BLaER1 (cell line): ENCODE results near the gene ZNF608.

Experiments
- H3K27ac ChIP-seq: shearing (Covaris generic); formaldehyde crosslinking; 2 replicates; pipeline ENCODE4 v1.8.1; 2022
- H3K27me3 ChIP-seq: shearing (Covaris generic); formaldehyde crosslinking; 2 replicates; pipeline ENCODE4 v1.8.1; 2022
- H3K36me3 ChIP-seq: shearing (Covaris generic); formaldehyde crosslinking; 2 replicates; pipeline ENCODE4 v1.8.1; 2022
- H3K4me1 ChIP-seq: shearing (Covaris generic); formaldehyde crosslinking; 2 replicates; pipeline ENCODE4 v1.8.1; 2022
- H3K4me2 ChIP-seq: shearing (Covaris generic); formaldehyde crosslinking; 2 replicates; pipeline ENCODE4 v1.8.1; 2022
- H3K4me3 ChIP-seq: shearing (Covaris generic); formaldehyde crosslinking; 2 replicates; pipeline ENCODE4 v1.8.1; 2022
- H3K9ac ChIP-seq: shearing (Covaris generic); formaldehyde crosslinking; 2 replicates; pipeline ENCODE4 v1.8.1; 2022
- H3K9me3 ChIP-seq: shearing (Covaris generic); formaldehyde crosslinking; 2 replicates; pipeline ENCODE4 v1.8.1; 2022
- H4K20me1 ChIP-seq: shearing (Covaris generic); formaldehyde crosslinking; 2 replicates; pipeline ENCODE4 v1.8.1; 2022
- Cebpa-rat ChIP-seq: shearing (Covaris generic); IDR thresholded peaks from 2 replicates; pipeline ENCODE4 v1.8.1; 2022

ZNF608 gene

DNA sequence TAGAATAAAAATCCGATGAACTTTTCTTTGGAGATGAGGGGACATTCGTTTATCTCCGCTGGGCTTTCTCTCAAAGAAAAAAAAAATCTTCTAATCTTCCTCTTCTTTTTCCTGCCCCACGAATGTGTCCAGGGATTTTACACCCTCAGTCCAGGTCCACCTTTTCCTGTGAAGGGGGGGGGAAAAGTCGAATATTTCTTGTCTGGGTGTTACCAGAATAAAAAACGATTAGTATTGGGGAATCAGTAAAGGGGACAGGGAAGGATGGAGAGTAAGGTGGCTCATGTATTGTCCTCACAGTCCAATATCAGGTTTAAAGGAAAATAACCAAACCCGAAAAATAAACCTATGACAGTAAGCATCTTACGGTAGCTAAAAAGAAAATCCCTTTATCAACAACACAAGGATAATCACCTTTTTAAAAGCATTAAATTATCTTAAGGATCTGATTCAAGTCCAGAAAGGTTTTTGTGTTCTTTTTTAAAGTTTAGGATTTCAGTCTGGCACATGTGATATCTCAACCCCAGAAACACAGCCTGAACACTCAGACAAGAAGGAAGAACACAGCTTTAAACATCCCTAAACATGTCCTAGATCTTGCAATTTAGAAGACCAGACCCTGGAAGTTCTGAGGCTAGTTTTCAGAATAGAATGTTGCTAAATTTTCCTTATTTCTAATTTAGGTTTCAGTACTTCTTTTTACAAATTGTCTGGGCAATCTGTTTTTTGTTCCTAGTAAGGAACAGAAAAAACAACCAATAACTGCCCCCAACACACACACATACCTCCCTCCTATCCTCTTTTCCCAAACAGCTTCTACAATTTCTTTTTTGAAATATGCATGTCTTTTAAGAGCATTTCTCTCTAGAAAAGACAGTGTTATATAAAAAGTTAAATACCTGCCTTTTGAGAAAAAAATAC, 1.2 kb downstream of the ZNF608 start:
- Histone ChIP-seq H3K4me2 (peak overlapping the region; percentile 90), H3K27ac (peak overlapping the region; percentile 95)

DNA sequence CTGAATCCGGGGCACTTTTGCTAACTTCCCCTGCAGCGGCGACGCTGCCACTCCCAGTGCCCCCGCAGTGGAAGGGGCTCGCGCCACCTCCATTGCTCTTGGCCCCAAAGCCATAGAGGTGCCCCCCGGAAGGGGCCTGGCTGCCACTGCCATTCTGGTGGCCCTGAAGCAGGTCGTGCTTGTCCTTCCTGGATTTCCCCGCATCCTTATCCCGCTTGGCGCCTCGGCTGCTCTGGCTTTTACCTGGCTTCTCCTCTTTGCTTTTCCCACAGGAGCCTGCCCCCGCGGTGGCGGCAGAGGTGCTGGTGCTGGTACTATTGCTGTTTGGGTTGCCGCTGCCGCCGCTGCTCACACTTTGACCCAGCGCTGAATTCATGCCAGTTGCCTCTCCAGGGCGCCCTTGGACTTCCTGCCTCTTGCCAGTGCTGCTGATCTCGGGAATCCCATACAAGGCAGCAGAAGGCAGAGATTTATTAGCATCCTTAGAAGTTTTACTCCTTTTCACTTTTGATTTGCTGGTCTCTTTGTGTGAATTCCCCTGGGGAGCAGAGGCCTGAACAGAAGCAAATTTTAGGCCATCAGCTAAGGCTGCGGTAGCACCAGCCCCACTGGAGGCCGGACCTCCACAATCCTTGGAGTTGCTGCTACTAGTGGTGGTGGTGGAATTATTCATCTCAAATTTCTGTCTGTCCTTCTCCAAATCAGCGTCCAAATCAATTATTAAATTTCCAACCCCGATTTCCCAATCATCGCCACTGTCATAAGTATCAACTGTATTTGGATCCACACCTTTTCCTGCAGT, 2.1 kb downstream of the ZNF608 start:
- Histone ChIP-seq H4K20me1 (peaks cover 52% of the 10 kb centered on the region), H3K27ac (peak overlapping the region; percentile 95), H3K36me3 (peaks cover 41% of the 10 kb centered on the region), H3K4me1 (peaks cover 12% of the 10 kb centered on the region), H3K9me3 (no peaks in the 10 kb centered on the region), H3K27me3 (no peaks in the 10 kb centered on the region), H3K4me3 (peak overlapping the region; percentile 91), H3K9ac (peak overlapping the region; percentile 95), H3K4me2 (peak overlapping the region; percentile 90)
- no peak for TF ChIP-seq Cebpa-rat

More for the DNA sequence above, 1.2 kb downstream of the ZNF608 start:
- Histone ChIP-seq H4K20me1 (peaks cover 43% of the 10 kb centered on the region), H3K9ac (peak overlapping the region; percentile 95), H3K9me3 (no peaks in the 10 kb centered on the region), H3K36me3 (peaks cover 32% of the 10 kb centered on the region), H3K4me1 (peaks cover 12% of the 10 kb centered on the region), H3K4me3 (peak overlapping the region; percentile 91), H3K27me3 (no peaks in the 10 kb centered on the region)
- no peak for TF ChIP-seq Cebpa-rat

DNA sequence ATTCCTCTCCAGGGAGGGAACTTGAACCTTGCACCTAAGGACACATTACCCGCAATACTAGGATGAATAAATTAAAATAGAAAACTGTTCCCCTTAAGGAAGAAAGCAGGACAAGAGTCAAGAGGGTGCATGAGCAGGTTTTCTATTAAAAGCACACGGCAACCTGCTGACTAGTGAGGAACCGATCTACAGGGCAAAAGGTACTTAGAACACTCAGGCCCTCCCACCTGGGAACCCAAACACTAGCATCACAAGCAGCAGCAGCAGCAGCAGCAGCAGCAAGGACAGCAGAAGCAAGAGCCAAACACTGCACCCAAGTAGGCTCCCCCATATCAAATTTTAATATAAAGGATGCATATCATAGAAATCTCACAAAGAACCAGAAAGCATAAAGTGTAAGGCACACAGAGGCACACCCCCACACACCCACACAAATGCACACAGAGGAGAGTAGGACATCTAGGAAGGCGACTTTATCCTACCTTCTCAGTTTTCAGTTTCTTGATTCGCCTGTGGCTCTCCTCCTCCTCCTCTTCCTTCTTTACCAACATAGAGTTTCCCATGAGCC, 2.8 kb downstream of the ZNF608 start:
- H4K20me1 ChIP-seq = peaks cover 59% of the 10 kb centered on the region
- peak overlapping the region; percentile 95 for H3K9ac ChIP-seq
- H3K4me2 ChIP-seq = peak overlapping the region; percentile 90
- H3K27me3 ChIP-seq = no peaks in the 10 kb centered on the region
- no peaks in the 10 kb centered on the region for H3K9me3 ChIP-seq
- H3K36me3 ChIP-seq = peaks cover 43% of the 10 kb centered on the region
- peak overlapping the region; percentile 91 for H3K4me3 ChIP-seq
- peak overlapping the region; percentile 95 for H3K27ac ChIP-seq
- no peak for TF ChIP-seq Cebpa-rat
- peaks cover 19% of the 10 kb centered on the region for H3K4me1 ChIP-seq

DNA sequence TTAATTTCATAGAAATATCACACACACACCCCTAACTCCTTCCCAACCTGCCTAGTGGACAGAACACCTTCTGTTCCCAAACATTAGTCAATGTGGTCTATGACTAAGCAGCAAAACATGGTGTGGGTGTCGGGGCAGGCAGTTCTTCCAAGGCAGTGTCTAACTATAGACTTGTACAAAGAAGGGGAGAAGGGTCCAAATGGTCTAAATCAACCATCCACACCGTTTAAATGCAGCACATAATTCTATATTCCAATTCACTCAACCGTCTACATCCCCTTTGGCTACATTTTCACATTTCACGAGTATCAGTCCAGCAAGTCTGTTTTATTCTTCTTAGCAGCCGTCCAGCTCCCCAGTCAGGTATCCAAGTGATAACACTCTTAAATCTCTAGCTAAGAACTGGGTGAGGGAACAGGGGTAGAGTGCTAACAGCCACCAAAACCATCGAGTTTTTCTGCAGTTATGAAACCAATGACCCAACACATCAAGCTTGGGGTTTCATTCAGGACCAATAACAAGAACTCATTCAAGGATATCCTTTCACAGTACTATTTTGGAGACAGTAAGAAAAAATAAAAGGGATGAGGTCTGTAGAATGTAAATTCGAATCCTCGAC, 3.3 kb downstream of the ZNF608 start:
- peak overlapping the region; percentile 90 for H3K4me2 ChIP-seq
- peak overlapping the region; percentile 95 for H3K27ac ChIP-seq
- TF ChIP-seq Cebpa-rat = no peak
- no peaks in the 10 kb centered on the region for H3K9me3 ChIP-seq
- peaks cover 49% of the 10 kb centered on the region for H3K36me3 ChIP-seq
- peaks cover 65% of the 10 kb centered on the region for H4K20me1 ChIP-seq
- no peaks in the 10 kb centered on the region for H3K27me3 ChIP-seq
- peak overlapping the region; percentile 91 for H3K4me3 ChIP-seq
- peak overlapping the region; percentile 95 for H3K9ac ChIP-seq
- H3K4me1 ChIP-seq = peaks cover 25% of the 10 kb centered on the region

GRCh38 chr5:124742521-124742920, 3.9 kb downstream of the ZNF608 start:
- Histone ChIP-seq H3K27me3 (no peaks in the 10 kb centered on the region), H3K4me1 (peaks cover 31% of the 10 kb centered on the region), H3K9ac (peak overlapping the region; percentile 95), H3K36me3 (peaks cover 51% of the 10 kb centered on the region), H3K4me3 (peak overlapping the region; percentile 91), H3K27ac (peak overlapping the region; percentile 95), H3K4me2 (peak overlapping the region; percentile 90), H4K20me1 (peaks cover 71% of the 10 kb centered on the region), H3K9me3 (no peaks in the 10 kb centered on the region)
- no peak for TF ChIP-seq Cebpa-rat

DNA sequence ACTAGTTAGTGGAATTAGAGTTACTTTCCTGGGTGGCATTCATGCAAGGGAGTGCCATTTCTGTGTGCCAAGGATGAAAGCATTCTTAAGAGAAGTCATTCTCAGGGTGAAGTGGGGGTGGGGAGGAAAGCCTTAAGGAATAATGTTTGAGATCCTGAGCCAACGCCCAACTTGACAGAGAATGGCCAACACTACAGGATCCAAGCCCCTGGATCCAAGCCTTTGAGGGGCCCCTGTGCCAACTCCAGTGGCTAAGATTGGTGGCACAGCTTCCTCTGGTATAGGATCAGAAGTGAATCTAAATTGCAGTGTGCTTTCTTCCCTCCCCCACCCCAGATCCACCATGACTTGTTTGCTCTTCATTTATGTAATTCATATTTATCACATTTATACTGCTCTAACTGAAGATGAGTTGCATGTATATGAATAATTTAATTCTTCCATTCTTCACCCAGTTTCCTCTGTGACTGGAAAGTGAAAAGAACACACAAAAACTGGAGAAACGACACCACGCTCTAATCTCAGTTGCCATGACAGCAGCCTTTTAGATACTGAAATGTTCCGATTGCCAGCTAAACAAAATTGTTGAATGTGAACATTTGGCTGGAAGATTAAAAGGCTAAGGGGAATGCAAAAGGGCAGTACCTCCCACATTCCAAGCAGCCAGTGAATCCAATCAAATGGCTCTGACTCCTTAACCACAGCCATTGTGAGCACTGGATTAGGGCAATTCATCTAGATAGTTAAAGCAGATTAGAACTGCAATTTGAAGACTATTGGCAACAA, 4.5 kb downstream of the ZNF608 start:
- H3K4me3 ChIP-seq = peak overlapping the region; percentile 91

GRCh38 chr5:124740991-124741583, 5.4 kb downstream of the ZNF608 start:
- Histone ChIP-seq H3K27me3 (no peaks in the 10 kb centered on the region), H3K9ac (peak overlapping the region; percentile 95), H4K20me1 (peaks cover 85% of the 10 kb centered on the region), H3K4me3 (peak overlapping the region; percentile 91), H3K36me3 (peaks cover 59% of the 10 kb centered on the region), H3K27ac (peak overlapping the region; percentile 95), H3K4me1 (peaks cover 45% of the 10 kb centered on the region), H3K4me2 (peak overlapping the region; percentile 90), H3K9me3 (no peaks in the 10 kb centered on the region)
- no peak for TF ChIP-seq Cebpa-rat

More for the DNA sequence above, 4.5 kb downstream of the ZNF608 start:
- Histone ChIP-seq H3K27ac (peak overlapping the region; percentile 95), H3K4me2 (peak overlapping the region; percentile 90), H4K20me1 (peaks cover 77% of the 10 kb centered on the region), H3K36me3 (peaks cover 51% of the 10 kb centered on the region), H3K9me3 (no peaks in the 10 kb centered on the region), H3K4me1 (peaks cover 37% of the 10 kb centered on the region), H3K9ac (peak overlapping the region; percentile 95), H3K27me3 (no peaks in the 10 kb centered on the region)
- no peak for TF ChIP-seq Cebpa-rat

GRCh38 chr5:124740071-124740470, 6.4 kb downstream of the ZNF608 start:
- peaks cover 95% of the 10 kb centered on the region for H4K20me1 ChIP-seq
- H3K36me3 ChIP-seq = peaks cover 70% of the 10 kb centered on the region
- H3K4me1 ChIP-seq = peaks cover 55% of the 10 kb centered on the region
- no peak for TF ChIP-seq Cebpa-rat
- peak overlapping the region; percentile 95 for H3K9ac ChIP-seq
- peak overlapping the region; percentile 91 for H3K4me3 ChIP-seq
- H3K4me2 ChIP-seq = peak overlapping the region; percentile 90
- H3K9me3 ChIP-seq = no peaks in the 10 kb centered on the region
- peak overlapping the region; percentile 95 for H3K27ac ChIP-seq
- H3K27me3 ChIP-seq = no peaks in the 10 kb centered on the region
